Amniotic stem cell (primary cell): ENCODE results near the gene ATP10B.
"Not testable (repeated sequence)": the region's sequence is repeated elsewhere in the genome, so short reads cannot be mapped to it uniquely, and the experiment has no call there.

ENCODE experiments used
- DNase-seq: peaks from one replicate; lab custom pipeline; 2025; lab: John Stamatoyannopoulos, UW

Gene ATP10B

DNA sequence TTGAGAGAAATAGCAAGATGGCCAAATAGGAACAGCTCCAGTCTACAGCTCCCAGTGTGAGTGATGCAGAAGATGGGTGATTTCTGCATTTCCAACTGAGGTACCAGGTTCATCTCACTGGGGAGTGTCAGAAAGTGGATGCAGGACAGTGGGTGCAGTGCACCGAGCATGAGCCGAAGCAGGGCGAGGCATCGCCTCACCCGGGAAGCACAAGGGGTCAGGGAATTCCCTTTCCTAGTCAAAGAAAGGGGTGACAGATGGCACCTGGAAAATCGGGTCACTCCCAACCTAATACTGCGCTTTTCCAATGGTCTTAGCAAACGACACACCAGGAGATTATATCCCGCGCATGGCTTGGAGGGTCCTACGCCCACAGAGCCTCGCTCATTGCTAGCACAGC lies 39.0 kb downstream of the ATP10B start:
- DNase-seq, result not testable (repeated sequence)

DNA sequence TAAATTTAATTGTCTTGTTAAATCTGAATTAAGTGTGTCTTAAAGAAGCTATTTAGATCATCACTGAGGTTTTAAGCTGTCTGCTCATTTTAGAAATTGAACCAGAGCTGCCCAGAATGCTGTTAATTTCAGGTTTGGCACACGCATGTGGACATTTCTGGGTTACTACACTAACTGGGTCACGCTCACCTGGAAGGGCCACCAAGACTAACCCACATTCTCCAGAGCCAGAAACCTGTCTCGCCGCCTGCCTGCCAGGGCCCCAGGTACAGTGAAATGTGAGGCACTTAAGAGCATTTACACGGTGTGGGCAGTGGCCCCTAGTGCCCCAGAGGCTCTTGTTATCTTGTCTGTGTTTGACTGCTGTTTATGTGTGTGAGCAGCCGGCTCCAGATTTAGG lies 46.6 kb downstream of the ATP10B start:
- no peak for DNase-seq

DNA sequence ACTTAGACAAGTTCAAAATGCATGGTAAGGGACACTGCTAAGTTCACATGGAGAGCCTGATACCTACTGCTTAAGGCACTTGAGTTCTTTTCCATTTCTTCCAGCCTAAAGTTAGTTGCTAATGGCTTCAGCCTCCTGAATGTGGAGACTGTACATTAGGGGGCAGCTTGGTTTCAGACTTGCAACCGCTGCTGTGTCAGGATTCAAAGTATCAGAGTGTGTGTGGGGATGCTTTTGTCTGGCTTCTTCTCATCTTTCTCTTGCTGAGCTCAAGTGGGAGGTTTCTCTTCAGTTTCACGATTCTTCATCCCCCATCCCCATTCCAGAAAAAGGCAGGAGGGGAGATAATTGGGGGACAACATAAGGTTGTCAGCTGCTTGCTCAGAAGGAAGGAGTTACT lies 49.4 kb downstream of the ATP10B start:
- DNase-seq, result no peak

DNA sequence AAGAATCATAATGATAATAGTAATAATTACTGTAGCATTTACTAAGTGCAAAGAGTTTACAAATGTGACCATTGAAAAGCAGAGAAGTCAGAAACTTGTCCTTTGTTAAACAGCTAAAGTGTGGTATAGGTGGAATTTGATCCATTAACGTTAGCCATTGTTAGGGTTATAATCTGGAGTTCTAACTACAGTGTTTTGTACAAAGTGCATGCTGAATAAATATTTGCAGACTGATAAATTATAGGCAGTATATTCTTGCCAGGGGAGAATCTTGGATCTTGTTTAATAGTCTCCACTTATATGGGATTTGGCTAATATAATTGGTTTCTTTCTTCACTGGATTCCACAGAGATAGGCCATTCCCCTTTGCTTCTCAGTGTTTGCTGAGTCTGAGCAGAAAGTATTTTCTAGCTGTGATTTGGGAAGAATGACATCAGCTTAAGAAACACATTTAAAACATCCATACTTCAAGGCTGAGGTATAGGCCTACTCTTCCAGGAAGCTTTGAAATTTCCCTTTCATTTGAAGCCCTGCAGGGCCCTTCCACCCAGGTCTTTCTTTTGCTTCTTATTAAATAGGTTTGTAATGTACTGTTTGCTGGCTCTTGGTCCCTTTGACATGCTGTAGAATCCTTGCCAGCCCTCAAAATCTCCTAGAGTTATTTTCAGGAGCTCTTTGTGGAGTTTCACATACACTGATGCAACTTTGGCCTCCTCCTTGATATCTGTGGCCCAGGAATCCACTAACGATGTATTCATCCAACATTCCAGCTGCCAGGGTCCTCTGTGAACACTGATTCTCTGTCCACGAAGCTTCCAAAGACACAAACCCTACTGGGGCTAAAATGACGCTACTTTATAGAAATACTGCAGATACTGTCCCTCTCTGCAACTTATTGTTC lies 51.4 kb downstream of the ATP10B start:
- no peak for DNase-seq

DNA sequence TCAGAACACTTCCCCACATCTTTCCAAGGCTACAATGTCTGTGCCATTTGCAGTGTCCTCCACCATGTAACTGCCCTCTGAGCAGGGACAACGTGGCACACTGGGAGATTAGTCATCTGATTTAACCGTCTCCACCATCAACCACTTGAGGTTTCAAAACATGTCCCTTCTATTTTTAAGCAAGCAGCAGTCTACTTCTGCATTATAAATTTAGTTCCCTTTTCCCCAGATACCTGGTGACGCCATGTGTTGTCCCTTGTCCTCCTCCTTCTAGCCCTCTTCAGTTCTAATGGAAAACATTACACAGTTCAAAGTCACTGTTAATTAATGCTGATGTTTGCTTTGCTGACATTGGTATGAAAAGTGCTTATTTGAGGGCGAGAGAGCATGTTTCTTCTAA lies 52.8 kb downstream of the ATP10B start:
- no peak for DNase-seq

DNA sequence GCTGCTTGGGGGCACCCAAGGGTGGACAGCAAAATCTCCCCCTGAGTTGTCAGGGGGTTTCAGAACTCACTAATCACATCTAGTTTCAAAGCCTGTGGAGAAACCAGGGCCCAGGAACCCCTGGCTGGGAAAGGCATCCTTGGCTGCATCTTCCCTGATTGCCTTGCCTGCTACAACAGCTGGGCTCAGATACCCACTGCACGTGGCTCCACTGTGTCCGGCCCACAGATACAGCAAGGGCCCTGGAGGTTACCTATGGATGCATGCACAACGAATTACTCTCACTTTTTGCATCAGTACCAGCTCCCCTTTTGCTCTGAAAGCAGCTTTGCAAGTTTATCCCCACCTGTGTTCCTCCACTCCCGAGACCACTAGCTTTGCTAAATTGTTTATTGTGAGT lies 55.0 kb downstream of the ATP10B start:
- DNase-seq, result no peak

DNA sequence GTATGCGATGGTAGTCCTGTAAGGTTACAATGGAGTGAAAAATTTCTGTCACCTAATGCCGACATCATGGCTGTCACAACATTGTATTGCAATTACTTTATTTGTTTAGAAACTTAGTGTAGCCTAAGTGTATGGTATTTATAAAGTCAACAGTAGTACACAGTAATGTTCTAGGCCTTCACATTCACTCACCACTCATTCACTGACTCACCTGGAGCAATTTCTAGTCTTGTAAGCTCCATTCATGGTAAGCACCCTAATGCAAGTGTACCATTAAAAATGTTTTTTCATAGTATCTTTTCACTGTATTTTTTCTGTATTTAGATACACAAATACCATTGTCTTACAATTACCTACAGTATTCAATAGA lies 58.5 kb downstream of the ATP10B start:
- DNase-seq, result no peak

DNA sequence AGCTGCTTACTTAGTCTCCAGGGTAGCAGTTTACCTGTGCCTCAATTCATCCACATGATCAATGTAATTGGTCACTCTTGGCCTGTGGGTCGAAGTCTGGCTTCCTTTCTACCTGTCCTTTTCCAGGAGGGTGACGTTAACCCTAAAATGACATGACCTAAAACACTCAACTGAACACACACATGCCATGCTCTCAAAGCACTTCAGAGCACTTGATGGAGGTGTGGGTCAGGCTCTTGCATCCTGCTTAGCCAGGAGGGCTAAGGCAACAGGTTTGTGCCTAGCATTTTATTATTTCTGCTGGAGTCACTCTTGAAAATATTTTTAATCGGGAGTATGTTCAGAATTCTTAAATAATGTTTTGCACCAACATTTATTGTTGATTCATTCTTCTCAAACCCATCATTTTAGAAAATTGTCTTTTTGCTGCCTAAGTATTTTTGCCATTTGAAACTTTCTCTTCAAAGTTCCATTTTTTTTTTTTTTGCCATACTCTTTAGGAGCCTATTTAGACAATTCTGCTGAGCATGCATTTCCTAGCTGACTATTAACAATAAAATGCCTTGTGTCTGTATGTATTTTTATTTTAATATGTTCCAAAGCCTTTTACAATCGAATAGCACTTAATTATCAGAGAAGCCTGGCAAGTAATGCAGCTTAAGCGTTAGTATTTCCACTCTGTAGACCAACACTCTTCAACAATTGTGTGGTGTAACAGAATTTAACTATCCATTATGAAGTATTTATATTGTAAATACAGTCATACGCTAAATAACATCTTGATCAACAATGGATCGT lies 59.1 kb downstream of the ATP10B start:
- no peak for DNase-seq

DNA sequence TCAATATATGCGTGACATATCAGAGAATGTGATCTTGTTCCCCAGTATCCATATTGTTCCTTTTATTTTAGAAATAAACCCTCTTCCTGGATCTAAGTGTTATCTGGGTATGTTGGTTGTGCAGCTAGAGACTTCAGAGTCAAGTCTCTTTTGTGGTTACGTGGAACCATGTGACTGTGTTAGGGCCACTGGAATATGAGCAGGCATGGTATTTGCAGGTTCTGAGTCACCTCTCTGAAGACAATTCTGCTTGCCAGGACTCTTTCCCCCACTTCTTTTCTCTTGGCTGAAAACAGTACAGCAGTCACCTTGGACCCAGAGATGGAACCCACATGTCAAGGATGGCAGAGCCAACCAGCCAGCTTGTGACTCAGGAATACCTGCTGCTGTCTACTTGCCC lies 59.7 kb downstream of the ATP10B start:
- no peak for DNase-seq

DNA sequence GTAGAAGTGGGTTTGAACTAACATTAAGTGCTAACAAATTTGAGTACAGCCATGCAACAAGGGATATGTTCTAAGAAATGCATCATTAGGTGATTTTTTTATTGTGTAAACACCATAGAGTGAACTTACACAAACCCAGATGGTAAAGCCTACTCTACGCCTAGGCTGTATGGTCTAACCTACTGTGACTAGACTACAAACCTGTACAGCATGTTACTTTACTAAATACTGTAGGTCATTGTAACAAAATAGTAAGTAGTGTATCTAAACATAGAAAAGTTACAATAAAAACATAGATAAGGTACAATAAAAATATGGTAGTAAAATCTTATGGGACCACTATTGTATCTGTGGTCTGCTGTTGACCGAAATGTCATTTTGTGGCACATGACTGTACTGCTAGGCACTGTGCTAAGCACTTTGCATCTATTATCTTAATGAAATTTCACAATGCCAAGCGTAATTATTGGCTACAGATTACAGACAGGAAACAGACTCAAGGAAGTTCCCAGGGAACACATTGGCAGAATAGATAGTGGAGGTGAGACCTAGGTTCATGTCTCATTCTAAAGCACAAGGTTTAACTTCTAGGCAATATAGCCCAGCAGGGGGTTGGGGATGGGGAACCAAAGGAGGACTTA lies 62.7 kb downstream of the ATP10B start:
- no peak for DNase-seq

DNA sequence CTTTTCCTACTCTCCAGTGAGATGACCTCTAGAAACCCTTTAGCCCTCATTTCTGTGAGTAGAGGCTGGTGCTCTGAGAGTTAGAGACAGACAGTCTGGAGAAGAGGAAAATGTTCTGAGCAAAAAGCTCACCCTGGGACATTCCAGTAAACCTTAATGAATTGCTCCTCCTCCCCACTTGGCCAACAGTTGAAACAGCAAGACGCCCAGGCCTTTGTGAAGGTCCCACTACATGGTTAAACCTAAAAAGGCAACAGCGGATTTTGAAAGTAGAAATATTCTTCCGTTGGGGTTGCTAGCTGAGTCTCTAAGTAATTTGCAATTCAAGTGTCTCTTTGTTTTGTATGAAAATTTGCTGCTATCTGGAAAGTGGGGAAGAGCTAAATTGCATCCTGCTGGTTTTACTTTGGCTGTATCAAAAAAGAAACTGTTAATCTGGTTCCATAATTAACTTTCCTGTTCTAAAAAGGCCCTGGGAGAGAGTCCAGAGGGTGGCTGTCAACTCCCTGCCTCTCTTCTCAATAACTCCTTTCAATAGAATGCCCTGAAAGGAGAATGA lies 63.8 kb downstream of the ATP10B start:
- DNase-seq, result no peak

DNA sequence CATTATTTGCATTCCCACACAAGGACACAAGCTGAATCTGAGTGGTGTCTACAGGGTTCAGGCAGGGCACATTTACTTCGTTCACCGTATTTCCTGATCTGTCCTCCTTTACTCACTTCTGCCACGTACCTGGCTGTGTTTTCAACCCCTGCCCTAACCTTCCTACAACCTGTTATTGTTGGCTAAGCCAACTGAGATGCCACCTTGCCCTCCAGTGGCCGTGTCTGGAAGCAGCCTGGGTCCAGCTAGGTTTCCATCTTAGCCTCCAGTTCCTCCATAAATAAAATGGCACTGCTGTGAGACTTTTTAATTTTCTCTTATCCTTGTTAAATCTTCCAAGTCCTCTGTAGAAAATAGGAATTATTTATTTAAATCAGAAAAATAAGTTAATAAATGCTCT lies 64.8 kb downstream of the ATP10B start:
- no peak for DNase-seq

DNA sequence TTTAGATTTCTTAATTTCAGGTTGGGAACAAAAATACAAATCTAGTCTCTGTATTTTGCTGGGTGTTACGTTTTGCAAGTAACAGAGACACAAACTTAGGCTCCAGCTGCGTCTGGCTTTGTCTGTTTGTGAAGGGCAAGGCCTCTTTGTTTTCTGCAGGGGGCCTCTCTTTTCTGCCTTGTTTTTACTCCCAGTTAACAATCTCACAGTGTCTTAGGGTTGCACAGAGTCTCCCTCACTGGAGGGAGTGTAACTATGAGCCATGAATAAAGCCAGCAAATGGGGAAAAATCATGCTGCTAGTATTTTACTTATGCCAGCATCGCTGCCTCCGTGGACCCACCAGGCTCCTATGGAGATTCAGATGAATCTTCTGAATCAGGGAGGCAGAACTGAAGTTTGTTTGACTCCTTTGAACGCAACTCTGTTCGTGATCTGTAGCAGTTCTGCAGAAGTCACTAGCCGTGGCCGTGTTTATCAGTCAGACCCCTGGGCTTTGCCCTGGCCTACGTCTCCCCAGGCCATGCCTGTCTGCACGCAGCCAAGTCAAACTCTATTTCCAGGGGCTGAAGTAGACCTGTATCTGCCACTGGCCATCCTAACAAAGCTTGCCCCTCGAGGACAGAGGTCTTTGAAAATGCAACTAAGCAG lies 77.2 kb downstream of the ATP10B start:
- DNase-seq, result no peak

DNA sequence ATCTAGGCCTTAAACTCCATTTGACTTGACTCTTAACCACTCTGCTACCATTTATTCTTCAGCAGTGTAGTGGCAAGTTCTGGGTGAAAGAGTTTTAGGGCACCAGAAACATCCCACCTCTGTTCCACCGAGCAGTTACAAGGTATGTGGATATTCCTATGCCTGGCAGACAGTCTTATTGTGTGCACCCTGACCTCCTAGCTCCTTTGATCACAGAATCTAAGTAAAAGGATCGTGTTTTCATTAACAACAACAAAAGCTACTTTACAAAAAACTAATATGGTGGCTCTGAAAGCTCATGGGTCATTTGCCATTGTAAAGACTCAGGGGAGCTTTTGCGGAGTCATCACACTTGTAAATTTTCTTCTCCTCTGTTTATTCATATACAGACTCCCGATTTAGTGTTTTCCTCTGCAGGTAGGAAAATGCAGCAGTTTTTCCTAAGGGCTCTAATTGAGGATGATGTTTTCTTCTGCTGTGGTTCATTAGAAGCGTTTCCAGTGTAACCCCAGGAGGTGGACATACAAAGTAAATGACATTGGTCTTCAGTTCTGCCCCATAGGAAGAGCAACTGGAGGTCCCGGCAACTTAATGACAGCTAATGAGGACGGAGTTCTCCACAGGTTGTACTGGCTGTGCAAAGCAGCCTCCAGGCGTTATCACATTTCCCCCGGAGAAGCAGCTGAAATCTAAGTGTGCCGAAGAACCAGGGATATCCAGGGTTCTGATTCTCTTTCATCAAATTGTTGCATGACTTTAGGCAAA lies 78.2 kb downstream of the ATP10B start:
- no peak for DNase-seq

DNA sequence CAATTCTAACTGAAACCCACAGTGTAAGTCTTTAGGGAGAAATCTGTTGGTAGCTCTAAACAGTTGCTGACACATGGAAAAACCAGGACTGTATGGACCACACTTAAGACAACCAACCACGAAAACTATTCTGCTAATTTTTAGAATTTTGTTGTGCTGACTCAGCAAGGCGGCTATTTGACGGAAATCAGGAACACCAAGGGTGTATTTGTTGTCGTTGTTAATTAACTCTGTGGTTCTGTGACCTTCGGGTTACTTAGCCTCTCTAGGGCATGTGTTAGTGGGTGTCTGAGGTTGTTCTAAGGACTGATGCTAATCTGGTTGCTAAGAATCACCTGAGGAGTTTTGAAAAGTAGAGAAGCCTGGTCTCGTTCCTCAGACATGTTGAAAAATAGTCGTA lies 79.2 kb downstream of the ATP10B start:
- no peak for DNase-seq

DNA sequence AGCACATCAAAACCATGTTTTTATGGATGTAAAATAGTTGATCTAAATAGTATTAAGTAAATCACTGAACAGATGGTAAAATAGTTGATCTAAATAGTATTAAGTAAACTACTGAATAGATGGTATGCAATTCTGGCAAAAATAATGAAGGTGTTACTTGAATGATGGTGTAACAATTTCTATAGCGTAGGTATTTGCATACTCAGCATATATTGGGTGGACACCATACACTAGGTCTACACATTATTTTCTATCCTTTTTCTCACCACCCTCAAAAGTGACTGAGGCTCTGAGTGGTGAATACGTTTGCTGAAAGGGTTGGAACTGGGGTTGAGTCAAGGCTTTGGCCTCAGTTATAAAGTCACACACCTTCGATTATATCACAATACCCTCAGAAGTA lies 81.3 kb downstream of the ATP10B start:
- DNase-seq, result no peak

DNA sequence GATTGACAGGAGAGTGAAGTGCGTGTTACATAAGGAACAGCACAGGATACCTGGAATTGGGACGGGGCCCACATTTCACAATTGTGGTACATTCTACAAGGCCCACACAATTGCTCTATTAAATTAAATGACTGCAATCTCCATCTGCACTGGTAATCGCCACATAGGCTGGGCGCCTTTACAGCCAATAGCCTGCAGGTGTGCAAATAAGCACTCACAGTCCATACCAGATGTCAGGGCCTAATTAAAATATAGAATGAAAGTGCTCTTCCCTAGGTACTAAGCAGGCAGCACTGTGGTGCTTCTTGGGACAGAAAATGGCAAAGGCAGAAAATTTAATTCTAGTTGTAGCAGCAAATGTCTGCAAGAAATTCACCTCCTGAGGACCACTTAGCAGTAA lies 82.7 kb downstream of the ATP10B start:
- no peak for DNase-seq

DNA sequence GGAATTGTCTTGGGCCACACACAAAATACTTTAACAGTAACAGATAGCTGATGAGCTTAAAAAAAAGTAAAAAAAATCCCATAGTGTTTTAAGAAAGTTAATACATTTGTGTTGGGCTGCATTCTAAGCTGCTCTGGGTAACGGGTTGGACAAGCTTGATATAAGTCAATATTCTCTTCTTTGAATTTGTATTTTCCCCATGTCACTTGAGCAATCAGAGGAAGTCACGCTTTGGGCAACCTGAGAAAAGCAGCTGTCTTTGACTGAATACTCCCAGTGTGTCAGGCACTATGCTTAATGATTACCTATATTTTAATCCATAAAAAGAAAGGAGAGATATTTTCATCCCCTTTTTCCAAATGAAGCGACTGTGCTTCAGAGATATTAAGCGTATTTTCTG lies 84.9 kb downstream of the ATP10B start:
- DNase-seq, result no peak

DNA sequence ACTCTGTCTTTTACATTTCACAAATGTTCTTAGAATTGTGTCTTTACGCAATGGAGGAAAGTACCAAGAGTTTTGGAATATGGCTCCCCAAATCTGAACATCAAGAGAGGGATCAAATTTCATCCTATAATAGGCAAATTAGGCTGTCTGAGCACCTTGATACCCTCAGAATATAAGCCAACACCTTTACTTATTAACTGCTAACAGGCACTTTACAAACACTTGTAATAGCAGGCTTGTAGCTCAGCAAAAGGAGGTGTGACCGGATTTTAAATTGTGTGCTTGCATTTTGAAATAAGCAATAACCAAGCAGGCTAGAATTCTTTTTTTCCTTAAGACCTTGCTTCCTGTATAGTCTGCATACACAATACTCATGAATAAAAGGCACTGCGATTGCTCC lies 92.0 kb downstream of the ATP10B start:
- no peak for DNase-seq

DNA sequence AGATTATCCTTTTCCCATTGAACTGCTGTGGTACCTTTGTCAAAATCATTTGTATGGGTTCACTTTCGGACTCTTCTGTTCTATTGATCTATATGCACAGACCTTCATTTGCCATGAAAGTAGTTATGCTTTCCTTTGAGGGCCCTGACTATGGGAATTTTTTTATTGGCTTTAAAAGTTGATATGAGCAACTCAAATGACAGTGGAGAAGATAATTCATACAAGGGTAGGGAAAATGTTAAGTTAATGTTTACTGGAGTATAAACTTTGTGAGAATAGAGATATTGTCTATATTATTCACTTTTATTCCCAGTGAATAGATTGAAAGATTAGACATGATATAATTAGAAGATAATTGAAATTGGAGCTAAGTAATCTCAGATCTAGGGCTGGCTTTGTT lies 94.8 kb downstream of the ATP10B start:
- DNase-seq, result no peak

DNA sequence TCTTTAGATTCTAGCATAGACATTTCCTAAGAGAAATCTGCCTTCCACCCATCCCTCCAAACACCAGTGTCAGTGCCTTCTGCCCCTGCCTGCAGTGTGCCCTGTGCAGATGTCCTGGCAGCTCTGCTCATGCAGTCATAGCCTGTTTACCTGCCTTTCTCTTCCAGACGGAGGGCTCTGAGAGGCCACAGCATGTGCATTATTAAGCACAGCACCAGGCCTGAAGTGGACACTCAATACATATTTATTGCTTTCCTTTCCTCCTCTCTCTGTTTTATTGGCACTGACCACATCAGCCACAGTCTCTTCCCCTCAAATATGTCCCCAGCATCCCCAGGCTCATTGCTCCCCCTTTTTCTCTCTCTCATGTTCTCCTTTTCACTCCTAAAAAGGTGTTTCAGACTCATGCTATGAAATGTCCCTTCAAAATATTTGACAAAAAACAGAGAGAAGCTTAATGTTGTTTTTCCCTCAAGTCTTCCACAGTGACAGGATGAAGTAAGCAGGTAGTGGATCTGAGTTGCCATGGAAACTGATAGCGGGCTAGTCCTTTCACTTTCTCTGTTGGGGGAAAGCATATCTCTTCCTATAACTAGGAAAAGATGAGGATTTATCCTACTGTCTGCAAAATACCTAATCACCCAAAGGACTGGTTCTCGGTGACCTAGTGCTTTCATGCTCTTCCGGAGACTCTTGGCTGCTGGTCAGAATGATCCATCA lies 100.9 kb downstream of the ATP10B start:
- DNase-seq, result no peak
